Testis (tissue), 2 donors: ENCODE data around the gene C1QTNF12.

ENCODE experiments used
- POLR2A ChIP-seq: fragments of 450-650 bp; IDR thresholded peaks from one replicate; pipeline ENCODE4 v1.6.1; 2017; ENCODE audit warnings: antibody characterized with exemption, mild to moderate bottlenecking, moderate library complexity
- TF ChIP-seq, protein P1 (sequence below), 3 experiments: fragments of 450-650 bp in 2 of 3; fragments of 200-600 bp in 1 of 3; sonication (generic) in 1 of 3; IDR thresholded peaks; one replicate each; pipeline ENCODE4 v1.5.1; 2016 to 2019; ENCODE audit warnings: antibody characterized with exemption in 3 of 3, mild to moderate bottlenecking in 2 of 3, moderate library complexity in 1 of 3

DNA sequence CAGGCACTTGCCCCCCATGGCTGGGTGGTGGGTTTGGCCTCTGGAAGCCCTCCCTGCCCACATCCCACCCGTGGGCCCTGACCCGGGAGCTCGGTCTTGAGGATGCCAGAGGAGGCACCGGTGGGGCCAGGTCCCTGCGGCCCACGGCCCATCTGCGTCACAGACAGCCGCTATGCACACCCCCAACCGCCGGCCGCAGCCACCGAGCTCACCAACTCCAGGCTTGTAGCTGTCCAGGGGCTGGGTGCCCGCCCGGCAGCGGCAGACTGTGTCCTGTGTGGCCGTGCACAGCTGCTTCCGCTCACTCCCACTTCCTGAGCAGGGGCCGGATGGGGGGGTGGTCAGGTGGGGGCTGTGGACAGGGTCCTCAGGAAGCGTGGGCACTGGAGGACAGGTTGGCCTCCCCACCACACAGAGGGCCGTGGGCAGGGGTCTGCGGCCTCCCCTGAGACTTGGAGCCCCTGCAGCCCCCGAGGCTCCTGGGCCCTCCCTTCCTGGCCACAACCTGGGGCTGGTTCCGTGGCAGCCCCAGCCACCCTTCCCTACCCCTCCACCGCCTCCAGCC is 33.7 kb downstream of the C1QTNF12 start:
- TF ChIP-seq, protein P1, sequence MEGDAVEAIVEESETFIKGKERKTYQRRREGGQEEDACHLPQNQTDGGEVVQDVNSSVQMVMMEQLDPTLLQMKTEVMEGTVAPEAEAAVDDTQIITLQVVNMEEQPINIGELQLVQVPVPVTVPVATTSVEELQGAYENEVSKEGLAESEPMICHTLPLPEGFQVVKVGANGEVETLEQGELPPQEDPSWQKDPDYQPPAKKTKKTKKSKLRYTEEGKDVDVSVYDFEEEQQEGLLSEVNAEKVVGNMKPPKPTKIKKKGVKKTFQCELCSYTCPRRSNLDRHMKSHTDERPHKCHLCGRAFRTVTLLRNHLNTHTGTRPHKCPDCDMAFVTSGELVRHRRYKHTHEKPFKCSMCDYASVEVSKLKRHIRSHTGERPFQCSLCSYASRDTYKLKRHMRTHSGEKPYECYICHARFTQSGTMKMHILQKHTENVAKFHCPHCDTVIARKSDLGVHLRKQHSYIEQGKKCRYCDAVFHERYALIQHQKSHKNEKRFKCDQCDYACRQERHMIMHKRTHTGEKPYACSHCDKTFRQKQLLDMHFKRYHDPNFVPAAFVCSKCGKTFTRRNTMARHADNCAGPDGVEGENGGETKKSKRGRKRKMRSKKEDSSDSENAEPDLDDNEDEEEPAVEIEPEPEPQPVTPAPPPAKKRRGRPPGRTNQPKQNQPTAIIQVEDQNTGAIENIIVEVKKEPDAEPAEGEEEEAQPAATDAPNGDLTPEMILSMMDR (IDR thresholded peaks at IDR 0.05) = no peak
- no peak for TF ChIP-seq POLR2A
